Activated naive CD4-positive, alpha-beta T cell treated with anti-CD3 and anti-CD28 coated beads, Interleukin-2, amount 10 ng/mL, durations not matched to agents 7 days and 5 days (primary cell): Measurements from ENCODE around the gene KRTAP3-2.
"Not testable (repeated sequence)": the region's sequence is repeated elsewhere in the genome, so short reads cannot be mapped to it uniquely, and the experiment has no call there.

ENCODE experiments used
- CTCF ChIA-PET: fragments of 350-600 bp; sonication (Branson Sonifier 250); formaldehyde crosslinking; loops from one replicate; lab custom pipeline; 2021; ENCODE audit warnings: antibody characterized with exemption; lab: Charles Lee
- DNase-seq: peaks from one replicate; pipeline ENCODE4 v3.0.0-alpha.2; 2020
- H3K27ac Mint-ChIP-seq: one replicate; pipeline ENCODE4 v1.8.0; 2021; ENCODE audit warnings: mild to moderate bottlenecking, moderate library complexity, mixed read lengths
- H3K27me3 Mint-ChIP-seq: one replicate; pipeline ENCODE4 v1.8.0; 2021; ENCODE audit warnings: mild to moderate bottlenecking, mixed read lengths
- H3K36me3 Mint-ChIP-seq: one replicate; pipeline ENCODE4 v1.8.0; 2021; ENCODE audit warnings: mixed read lengths
- H3K4me1 Mint-ChIP-seq: one replicate; pipeline ENCODE4 v1.8.0; 2021; ENCODE audit warnings: mixed read lengths
- H3K4me3 Mint-ChIP-seq: one replicate; pipeline ENCODE4 v1.8.0; 2021; ENCODE audit warnings: mild to moderate bottlenecking, moderate library complexity, mixed read lengths
- H3K9me3 Mint-ChIP-seq: one replicate; pipeline ENCODE4 v1.8.0; 2021; ENCODE audit warnings: mixed read lengths

KRTAP3-2 gene

DNA sequence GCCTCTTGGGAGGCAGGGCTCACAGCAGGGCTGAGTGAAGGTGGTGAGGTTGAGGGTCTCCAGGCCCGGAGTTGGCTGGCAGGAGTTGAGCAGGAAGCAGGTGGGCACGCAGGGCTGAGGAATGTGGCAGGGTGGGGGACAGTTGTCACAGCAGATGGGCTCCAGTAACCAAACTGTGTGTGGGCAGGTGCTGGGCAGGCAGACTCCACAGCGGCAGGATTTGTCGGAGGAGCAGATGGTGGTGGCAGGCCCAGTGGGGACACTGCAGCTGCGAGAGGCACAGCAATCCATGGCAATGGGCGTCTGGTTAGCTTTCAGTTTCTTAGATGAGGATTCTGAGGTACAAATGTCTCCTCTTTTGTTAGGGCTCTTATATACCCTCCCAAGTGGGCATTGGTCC is at the start of gene KRTAP3-2:
KRTAP3-2 (minus strand) TSS at position 344 of the 400 bp plus-strand sequence; CDS start at position 291, 53 bp downstream.
- H3K27me3 Mint-ChIP-seq = peaks cover 17% of the 10 kb centered on the region
- H3K4me3 Mint-ChIP-seq, CTCF ChIA-PET, DNase-seq, H3K4me1 Mint-ChIP-seq, H3K27ac Mint-ChIP-seq, H3K9me3 Mint-ChIP-seq, H3K36me3 Mint-ChIP-seq: not testable (repeated sequence)

DNA sequence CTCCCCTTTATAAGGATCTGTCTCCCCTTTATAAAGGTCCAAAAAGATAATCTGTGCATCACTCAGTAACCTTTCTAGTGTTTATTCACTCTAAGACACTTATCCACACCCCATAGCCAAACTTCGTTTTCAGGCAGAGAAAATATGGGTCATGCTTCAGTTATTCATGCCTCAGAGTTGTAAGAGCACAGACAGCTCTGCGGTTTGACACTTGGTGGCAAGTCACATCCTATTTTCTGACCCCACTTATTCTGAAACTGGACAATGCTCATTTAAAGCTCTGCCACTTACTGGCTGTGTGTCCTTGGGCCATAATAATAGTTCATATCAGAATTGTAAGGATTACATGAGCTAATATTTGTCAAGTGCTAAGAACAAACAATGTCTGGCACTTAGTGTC is 49.4 kb upstream of the KRTAP3-2 start:
- H3K27me3 Mint-ChIP-seq = peaks cover 36% of the 10 kb centered on the region
- CTCF ChIA-PET = no interaction called here
- DNase-seq = no peak
- H3K4me1 Mint-ChIP-seq = no peaks in the 10 kb centered on the region
- no peaks in the 10 kb centered on the region for H3K36me3 Mint-ChIP-seq
- no peak overlapping the region for H3K4me3 Mint-ChIP-seq
- H3K9me3 Mint-ChIP-seq = no peaks in the 10 kb centered on the region
- H3K27ac Mint-ChIP-seq = no peak overlapping the region

DNA sequence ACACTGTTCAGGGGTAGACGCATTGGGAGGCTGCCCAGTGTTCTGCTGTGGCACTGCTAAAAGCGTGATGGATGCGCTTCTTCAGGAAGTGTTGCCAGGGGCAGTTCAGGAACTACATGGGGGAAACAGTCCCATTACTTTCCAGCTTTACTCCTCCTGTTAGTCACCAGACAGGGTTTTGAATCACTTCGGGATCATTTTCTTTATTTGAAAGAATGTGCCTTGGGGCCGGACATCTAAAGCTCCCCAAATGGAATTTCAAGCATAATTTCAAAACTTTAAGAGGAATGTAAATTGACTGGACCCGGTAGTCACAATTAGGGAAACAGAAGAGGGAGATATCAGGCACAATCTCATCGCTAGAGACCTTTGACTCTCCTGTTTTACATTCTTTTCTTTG is 48.7 kb upstream of the KRTAP3-2 start:
- Mint-ChIP-seq H3K27ac (no peak overlapping the region), H3K36me3 (no peaks in the 10 kb centered on the region), H3K27me3 (peaks cover 36% of the 10 kb centered on the region), H3K4me1 (no peaks in the 10 kb centered on the region), H3K9me3 (no peaks in the 10 kb centered on the region), H3K4me3 (no peak overlapping the region)
- DNase-seq = no peak
- CTCF ChIA-PET = no interaction called here

DNA sequence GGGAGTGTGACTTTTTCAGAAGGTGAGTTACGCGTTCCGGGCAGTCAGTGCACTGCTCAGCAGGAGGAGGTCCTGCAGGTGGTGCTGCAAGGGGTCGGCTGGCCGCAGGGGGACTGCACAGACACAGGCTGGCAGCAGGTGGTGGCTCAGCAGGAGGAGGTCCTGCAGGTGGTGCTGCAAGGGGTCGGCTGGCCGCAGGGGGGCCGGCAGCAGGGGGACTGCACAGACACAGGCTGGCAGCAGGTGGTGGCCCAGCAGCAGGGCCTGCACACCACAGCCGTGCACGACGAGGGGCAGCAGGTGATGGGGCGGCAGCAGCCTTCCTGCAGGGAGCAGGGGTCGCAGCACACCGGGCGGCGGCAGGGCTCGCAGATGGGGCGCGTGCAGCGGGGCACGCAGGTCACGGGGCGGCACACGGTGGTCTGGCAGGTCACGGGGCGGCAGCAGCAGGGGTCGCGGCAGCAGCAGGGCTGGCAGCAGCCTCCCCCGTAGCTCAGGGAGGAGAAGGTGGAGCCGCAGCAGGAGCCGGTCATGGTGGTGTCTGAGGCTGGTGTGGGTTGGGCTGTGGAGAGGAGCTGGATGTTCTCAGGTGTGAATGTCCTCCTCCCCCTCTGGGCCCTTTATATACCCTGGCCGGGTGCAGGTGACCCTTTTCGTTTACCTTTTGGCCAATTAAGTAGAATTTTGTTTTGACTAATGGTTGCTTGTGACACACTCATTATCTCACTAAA is 47.2 kb upstream of the KRTAP3-2 start, which contains the start of gene KRTAP2-1:
KRTAP2-1 (minus strand) TSS at position 582 of the 731 bp plus-strand sequence; CDS start at position 533, 49 bp downstream.
- peaks cover 36% of the 10 kb centered on the region for H3K27me3 Mint-ChIP-seq
- not testable (repeated sequence) for H3K9me3 Mint-ChIP-seq, H3K36me3 Mint-ChIP-seq, H3K4me1 Mint-ChIP-seq, DNase-seq, H3K27ac Mint-ChIP-seq, H3K4me3 Mint-ChIP-seq
- CTCF ChIA-PET = interaction anchor here (1.0 kb wide), 1 partner anchor 12 kb away, joined by 4 read pairs; no protein-coding TSS in a partner anchor

DNA sequence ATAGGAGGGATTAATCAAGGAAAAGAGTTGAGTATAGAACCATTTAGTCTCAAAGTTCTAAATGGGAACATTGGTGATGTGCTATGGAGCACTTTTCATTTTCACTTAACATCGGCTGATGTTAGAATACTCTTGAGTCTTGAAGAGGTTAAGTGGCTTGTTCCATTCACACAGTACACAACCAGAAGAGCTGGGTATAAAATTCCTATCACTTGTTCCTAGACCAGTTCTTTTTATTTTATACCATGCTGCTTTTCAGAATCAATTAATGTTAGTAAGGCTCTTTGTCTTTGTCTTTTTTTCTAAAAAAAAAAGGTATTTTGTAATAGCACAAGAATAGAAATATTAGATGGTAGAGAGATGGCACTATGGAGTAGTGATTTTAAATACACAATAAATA is 43.2 kb upstream of the KRTAP3-2 start:
- CTCF ChIA-PET = no interaction called here
- no peak overlapping the region for H3K27ac Mint-ChIP-seq
- H3K9me3 Mint-ChIP-seq = no peaks in the 10 kb centered on the region
- H3K36me3 Mint-ChIP-seq = no peaks in the 10 kb centered on the region
- DNase-seq = no peak
- no peak overlapping the region for H3K4me3 Mint-ChIP-seq
- peaks cover 30% of the 10 kb centered on the region for H3K27me3 Mint-ChIP-seq
- H3K4me1 Mint-ChIP-seq = no peaks in the 10 kb centered on the region

DNA sequence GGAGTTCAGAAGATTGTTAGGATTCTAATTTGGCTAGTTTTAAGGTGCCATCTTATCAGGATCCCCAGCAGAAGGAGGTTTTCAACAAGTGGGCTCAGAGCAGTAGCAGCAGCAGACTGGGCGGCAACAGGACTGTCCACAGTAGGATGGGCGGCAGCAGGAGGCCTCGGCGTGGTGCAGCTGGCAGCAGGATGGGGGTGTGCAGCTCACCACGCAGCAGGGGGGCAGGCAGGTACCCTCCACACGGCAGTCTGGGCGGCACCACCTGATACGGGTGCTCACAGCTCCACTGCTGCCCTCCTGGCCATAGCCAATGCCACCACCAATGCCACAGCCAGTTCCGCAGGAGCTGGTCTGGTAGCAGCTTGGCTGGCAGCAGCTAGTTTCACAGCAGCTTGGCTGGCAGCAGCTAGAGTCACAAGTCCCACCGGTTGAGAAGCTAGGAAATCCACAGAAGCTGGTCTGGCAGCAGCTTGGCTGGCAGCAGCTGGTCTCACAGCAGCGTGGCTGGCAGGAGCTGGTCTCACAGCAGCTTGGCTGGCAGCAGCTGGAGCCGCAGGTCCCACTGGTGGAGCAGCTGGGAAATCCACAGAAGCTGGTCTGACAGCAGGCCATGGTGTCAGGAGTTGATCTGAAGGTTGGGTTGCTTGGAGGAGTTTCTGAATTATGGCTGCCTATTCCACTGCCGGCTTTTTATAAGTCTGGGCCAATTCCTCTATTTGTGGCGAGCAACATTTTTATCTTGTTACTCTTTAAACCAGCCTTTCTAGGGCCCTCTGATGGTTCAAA is 41.3 kb upstream of the KRTAP3-2 start, which contains the start of gene KRTAP1-1:
KRTAP1-1 (minus strand) TSS at position 668 of the 789 bp plus-strand sequence; CDS start at position 615, 53 bp downstream.
- CTCF ChIA-PET, H3K9me3 Mint-ChIP-seq, H3K36me3 Mint-ChIP-seq, DNase-seq, H3K4me3 Mint-ChIP-seq, H3K4me1 Mint-ChIP-seq, H3K27ac Mint-ChIP-seq: not testable (repeated sequence)
- peaks cover 14% of the 10 kb centered on the region for H3K27me3 Mint-ChIP-seq

DNA sequence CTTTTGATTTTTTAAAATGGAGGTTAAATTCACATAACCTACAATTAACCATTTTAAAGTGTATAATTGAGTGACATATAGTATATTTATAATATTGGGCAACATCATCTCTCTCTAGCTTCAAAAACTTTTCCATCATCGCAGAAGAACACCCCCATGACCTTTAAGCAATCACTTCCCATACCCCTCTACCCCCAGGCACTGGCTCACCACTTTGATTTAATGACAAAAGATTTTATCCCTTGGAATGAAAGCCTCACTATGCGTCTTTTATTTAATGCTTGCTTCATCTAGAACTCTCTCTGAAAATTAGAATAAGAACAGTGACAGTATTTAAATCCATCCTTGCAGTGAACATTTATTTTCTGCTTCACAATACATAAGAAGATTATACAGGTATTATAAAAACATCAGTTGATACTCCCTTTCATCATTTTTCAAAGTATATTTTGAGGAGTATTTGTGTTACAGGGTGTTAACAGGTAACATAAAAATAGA is 38.2 kb upstream of the KRTAP3-2 start:
- H3K9me3 Mint-ChIP-seq = no peaks in the 10 kb centered on the region
- H3K27me3 Mint-ChIP-seq = peaks cover 15% of the 10 kb centered on the region
- DNase-seq = no peak
- no peak overlapping the region for H3K4me3 Mint-ChIP-seq
- no peaks in the 10 kb centered on the region for H3K4me1 Mint-ChIP-seq
- H3K36me3 Mint-ChIP-seq = no peaks in the 10 kb centered on the region
- no peak overlapping the region for H3K27ac Mint-ChIP-seq
- CTCF ChIA-PET = no interaction called here

DNA sequence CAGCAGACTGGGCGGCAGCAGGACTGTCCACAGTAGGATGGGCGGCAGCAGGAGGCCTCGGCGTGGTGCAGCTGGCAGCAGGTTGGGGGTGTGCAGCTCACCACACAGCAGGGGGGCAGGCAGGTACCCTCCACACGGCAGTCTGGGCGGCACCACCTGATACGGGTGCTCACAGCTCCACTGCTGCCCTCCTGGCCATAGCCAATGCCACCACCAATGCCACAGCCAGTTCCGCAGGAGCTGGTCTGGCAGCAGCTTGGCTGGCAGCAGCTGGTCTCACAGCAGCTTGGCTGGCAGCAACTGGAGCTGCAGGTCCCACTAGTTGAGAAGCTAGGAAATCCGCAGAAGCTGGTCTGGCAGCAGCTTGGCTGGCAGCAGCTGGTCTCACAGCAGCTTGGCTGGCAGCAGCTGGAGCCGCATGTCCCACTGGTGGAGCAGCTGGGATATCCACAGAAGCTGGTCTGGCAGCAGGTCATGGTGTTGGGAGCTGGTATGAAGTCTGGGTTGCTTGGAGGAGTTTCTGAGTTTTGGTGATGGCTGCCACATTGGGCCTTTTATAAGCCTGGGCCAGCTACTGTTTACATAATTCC is 34.7 kb upstream of the KRTAP3-2 start, which contains the start of gene KRTAP1-3:
KRTAP1-3 (minus strand) TSS at position 529 of the 590 bp plus-strand sequence; CDS start at position 476, 53 bp downstream.
- H3K27ac Mint-ChIP-seq, CTCF ChIA-PET, H3K36me3 Mint-ChIP-seq, H3K4me3 Mint-ChIP-seq, H3K4me1 Mint-ChIP-seq, DNase-seq, H3K9me3 Mint-ChIP-seq: not testable (repeated sequence)
- peaks cover 11% of the 10 kb centered on the region for H3K27me3 Mint-ChIP-seq

DNA sequence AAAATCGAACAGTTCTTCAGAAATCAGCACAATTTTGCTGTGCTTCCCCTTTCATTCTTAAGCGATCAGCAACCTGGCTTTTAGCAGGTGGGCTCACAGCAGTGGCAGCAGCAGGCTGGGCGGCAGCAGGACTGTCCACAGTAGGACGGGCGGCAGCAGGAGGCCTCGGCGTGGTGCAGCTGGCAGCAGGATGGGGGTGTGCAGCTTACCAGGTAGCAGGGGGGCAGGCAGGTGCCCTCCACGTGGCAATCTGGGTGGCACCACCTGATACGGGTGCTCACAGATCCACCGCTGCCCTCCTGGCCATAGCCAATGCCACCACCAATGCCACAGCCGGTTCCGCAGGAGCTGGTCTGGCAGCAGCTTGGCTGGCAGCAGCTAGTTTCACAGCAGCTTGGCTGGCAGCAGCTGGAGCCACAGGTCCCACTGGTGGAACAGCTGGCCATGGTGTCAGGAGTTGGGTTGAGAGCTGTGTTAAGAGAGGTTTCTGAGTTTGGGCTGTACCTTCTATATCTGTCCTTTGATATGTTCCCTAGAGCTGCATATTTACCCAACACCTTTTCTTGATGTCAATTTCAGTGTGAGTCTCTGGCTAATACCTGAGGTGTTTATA is 30.0 kb upstream of the KRTAP3-2 start, which contains the start of gene KRTAP1-4:
KRTAP1-4 (minus strand) TSS at position 563 of the 613 bp plus-strand sequence; CDS start at position 446, 117 bp downstream.
- no peaks in the 10 kb centered on the region for H3K9me3 Mint-ChIP-seq

DNA sequence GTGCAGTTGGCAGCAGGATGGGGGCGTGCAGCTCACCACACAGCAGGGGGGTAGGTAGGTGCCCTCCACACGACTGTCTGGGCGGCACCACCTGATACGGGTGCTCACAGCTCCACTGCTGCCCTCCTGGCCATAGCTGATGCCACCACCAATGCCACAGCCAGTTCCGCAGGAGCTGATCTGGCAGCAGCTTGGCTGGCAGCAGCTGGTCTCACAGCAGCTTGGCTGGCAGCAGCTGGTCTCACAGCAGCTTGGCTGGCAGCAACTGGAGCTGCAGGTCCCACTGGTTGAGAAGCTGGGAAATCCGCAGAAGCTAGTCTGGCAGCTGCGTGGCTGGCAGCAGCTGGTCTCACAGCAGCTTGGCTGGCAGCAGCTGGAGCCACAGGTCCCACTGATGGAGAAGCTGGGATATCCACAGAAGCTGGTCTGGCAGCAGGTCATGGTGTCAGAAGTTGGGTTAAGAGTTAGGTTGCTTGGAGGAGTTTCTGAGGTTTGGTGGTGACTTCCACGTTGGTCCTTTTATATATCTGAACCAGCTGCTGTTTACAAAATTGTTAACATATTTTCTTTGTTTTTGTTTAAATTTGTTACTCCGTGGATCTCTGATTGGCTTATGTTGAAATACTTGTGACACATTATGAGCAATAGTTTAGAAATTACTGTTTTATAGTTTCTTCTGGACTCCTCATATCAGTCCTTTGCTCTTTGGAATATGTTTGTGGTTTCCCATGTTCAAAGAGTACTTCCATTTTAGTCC is 27.2 kb upstream of the KRTAP3-2 start, which contains the start of gene KRTAP1-5:
KRTAP1-5 (minus strand) TSS at position 494 of the 757 bp plus-strand sequence; CDS start at position 441, 53 bp downstream.
- no peak for DNase-seq
- CTCF ChIA-PET = no interaction called here
- peaks cover 7% of the 10 kb centered on the region for H3K27me3 Mint-ChIP-seq
- no peaks in the 10 kb centered on the region for H3K4me1 Mint-ChIP-seq
- H3K36me3 Mint-ChIP-seq = no peaks in the 10 kb centered on the region
- H3K27ac Mint-ChIP-seq = no peak within 1 kb of the TSS
- H3K9me3 Mint-ChIP-seq = no peaks in the 10 kb centered on the region
- no peak within 1 kb of the TSS for H3K4me3 Mint-ChIP-seq

More for the DNA sequence above, 30.0 kb upstream of the KRTAP3-2 start, which contains the start of gene KRTAP1-4:
- Mint-ChIP-seq H3K36me3 (no peaks in the 10 kb centered on the region), H3K4me3 (no peak within 1 kb of the TSS), H3K4me1 (no peaks in the 10 kb centered on the region), H3K27me3 (peaks cover 11% of the 10 kb centered on the region), H3K27ac (no peak within 1 kb of the TSS)
- DNase-seq = no peak
- CTCF ChIA-PET = no interaction called here

DNA sequence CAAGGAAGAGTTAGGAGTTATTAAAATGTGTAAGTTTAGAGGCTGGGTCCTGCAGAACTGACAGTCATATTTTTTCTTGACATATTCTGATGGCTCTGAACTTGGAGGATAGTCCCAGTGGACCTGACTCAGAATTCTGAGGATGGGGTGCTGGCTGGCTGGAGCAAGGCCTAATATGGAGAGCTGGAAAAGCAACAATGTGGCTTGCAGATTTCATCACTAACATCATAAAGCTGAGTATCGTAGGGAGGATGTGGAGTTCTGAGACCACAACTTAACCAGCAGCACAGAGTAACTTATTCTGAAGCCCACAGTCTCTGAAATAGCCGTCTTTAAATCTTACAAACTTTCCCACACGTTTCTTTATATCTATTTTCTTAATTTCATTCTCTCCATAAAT is 25.0 kb upstream of the KRTAP3-2 start:
- Mint-ChIP-seq H3K4me1 (no peaks in the 10 kb centered on the region), H3K9me3 (no peaks in the 10 kb centered on the region), H3K36me3 (no peaks in the 10 kb centered on the region), H3K4me3 (no peak overlapping the region), H3K27ac (no peak overlapping the region), H3K27me3 (peaks cover 5% of the 10 kb centered on the region)
- CTCF ChIA-PET = no interaction called here
- no peak for DNase-seq

DNA sequence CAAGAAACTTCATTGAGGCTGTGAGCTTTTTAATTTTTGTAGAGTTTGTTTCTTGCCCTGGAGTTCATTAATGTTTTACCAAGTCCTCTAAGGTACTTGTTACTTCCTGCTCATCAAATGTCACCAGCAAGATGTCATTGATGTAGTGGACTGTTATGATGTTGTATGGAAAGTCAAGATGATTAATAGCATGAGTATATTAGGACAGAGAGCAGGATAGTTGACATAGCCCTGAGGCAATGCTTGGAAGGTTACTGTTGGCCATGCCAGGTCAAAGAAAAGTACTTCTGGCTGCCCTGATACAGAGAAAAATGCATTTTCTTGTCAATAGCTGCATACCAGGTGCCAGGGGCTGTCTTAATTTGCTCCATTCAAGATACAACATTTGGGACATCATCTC is 20.6 kb upstream of the KRTAP3-2 start:
- Mint-ChIP-seq H3K36me3 (no peaks in the 10 kb centered on the region), H3K9me3 (no peaks in the 10 kb centered on the region), H3K27ac (no peak overlapping the region), H3K27me3 (no peaks in the 10 kb centered on the region), H3K4me1 (no peaks in the 10 kb centered on the region), H3K4me3 (no peak overlapping the region)
- DNase-seq = no peak
- CTCF ChIA-PET = no interaction called here

DNA sequence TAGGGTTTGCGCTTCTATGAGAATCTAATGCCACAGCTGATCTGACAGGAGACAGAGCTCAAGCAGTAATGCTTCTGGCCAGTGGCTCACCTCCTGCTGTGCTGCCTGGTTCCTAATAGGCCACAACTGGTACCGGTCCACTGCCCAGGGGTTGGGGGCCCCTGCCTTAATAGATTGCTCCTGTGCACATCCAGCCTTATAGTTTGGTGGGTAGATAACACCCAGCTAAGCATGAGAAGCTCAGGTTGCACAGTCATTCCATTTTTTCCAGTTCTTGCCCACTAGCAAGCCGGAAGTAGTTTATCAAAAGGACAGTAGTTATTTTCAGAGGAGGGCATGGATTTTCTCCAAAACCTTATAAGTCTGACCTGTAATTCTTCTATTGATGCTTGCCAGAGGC is 19.7 kb upstream of the KRTAP3-2 start:
- CTCF ChIA-PET = no interaction called here
- H3K27ac Mint-ChIP-seq = no peak overlapping the region
- no peaks in the 10 kb centered on the region for H3K4me1 Mint-ChIP-seq
- no peak overlapping the region for H3K4me3 Mint-ChIP-seq
- no peaks in the 10 kb centered on the region for H3K27me3 Mint-ChIP-seq
- no peaks in the 10 kb centered on the region for H3K36me3 Mint-ChIP-seq
- H3K9me3 Mint-ChIP-seq = no peaks in the 10 kb centered on the region
- DNase-seq = no peak
